ENCODE results near the gene OR2V1.
"Not testable (repeated sequence)": the region's sequence is repeated elsewhere in the genome, so short reads cannot be mapped to it uniquely, and the experiment has no call there.

OR2V1 gene

GRCh38 chr5:181101930-181102674, 28.9 kb downstream of the OR2V1 start:
- peaks cover 49% of the 10 kb centered on the region for H3K27me3 Mint-ChIP-seq
- H3K36me3 Mint-ChIP-seq (ENCODE audit: insufficient read depth): peaks cover 12% of the 10 kb centered on the region
- not testable (repeated sequence) for H3K9me3 Mint-ChIP-seq; DNase-seq (ENCODE audit: low spot score in 2 of 2); H3K4me1 Mint-ChIP-seq; ATAC-seq (replicated peaks; ENCODE audit: extremely low read depth, poor library complexity, severe bottlenecking); H3K27ac Mint-ChIP-seq (ENCODE audit: low read depth); H3K4me3 Mint-ChIP-seq

GRCh38 chr5:181101030-181101641, 29.8 kb downstream of the OR2V1 start:
- not testable (repeated sequence) for H3K9me3 Mint-ChIP-seq; ATAC-seq (replicated peaks; ENCODE audit: extremely low read depth, poor library complexity, severe bottlenecking); H3K4me3 Mint-ChIP-seq; H3K4me1 Mint-ChIP-seq; H3K27ac Mint-ChIP-seq (ENCODE audit: low read depth); DNase-seq (ENCODE audit: low spot score in 2 of 2)
- H3K36me3 Mint-ChIP-seq (ENCODE audit: insufficient read depth): peaks cover 12% of the 10 kb centered on the region
- H3K27me3 Mint-ChIP-seq: peaks cover 42% of the 10 kb centered on the region

- DNase-seq (ENCODE audit: low spot score in 2 of 2): no peak
- no peak overlapping the region for H3K4me3 Mint-ChIP-seq
- H3K9me3 Mint-ChIP-seq: peaks cover 5% of the 10 kb centered on the region
- peaks cover 12% of the 10 kb centered on the region for H3K36me3 Mint-ChIP-seq (ENCODE audit: insufficient read depth)
- peaks cover 6% of the 10 kb centered on the region for H3K4me1 Mint-ChIP-seq
- no peak overlapping the region for H3K27ac Mint-ChIP-seq (ENCODE audit: low read depth)
- no peak for ATAC-seq (replicated peaks; ENCODE audit: extremely low read depth, poor library complexity, severe bottlenecking)
- H3K27me3 Mint-ChIP-seq: peaks cover 34% of the 10 kb centered on the region
Measured at GRCh38 chr5:181100121-181100875, 30.7 kb downstream of the OR2V1 start.

- H3K27ac Mint-ChIP-seq (ENCODE audit: low read depth): no peak overlapping the region
- H3K9me3 Mint-ChIP-seq: peaks cover 5% of the 10 kb centered on the region
Measured at GRCh38 chr5:181099602-181100086, 31.3 kb downstream of the OR2V1 start.

GRCh38 chr5:181098762-181099601, 32.0 kb downstream of the OR2V1 start:
- Mint-ChIP-seq H3K9me3 (peaks cover 1% of the 10 kb centered on the region), H3K4me1 (peaks cover 2% of the 10 kb centered on the region), H3K27me3 (peaks cover 30% of the 10 kb centered on the region), H3K4me3 (no peak overlapping the region), H3K36me3 (ENCODE audit: insufficient read depth) (peaks cover 11% of the 10 kb centered on the region), H3K27ac (ENCODE audit: low read depth) (no peak overlapping the region)
- ATAC-seq (replicated peaks; ENCODE audit: extremely low read depth, poor library complexity, severe bottlenecking): no peak
- no peak for DNase-seq (ENCODE audit: low spot score in 2 of 2)

More at GRCh38 chr5:181099602-181100086, 31.3 kb downstream of the OR2V1 start:
- no peak for DNase-seq (ENCODE audit: low spot score in 2 of 2)
- Mint-ChIP-seq H3K4me3 (no peak overlapping the region), H3K27me3 (peaks cover 34% of the 10 kb centered on the region), H3K36me3 (ENCODE audit: insufficient read depth) (peaks cover 12% of the 10 kb centered on the region), H3K4me1 (peaks cover 6% of the 10 kb centered on the region)
- ATAC-seq (replicated peaks; ENCODE audit: extremely low read depth, poor library complexity, severe bottlenecking): no peak

- not testable (repeated sequence) for DNase-seq (ENCODE audit: low spot score in 2 of 2); H3K4me3 Mint-ChIP-seq; ATAC-seq (replicated peaks; ENCODE audit: extremely low read depth, poor library complexity, severe bottlenecking); H3K9me3 Mint-ChIP-seq; H3K4me1 Mint-ChIP-seq; H3K27ac Mint-ChIP-seq (ENCODE audit: low read depth); H3K36me3 Mint-ChIP-seq (ENCODE audit: insufficient read depth)
- peaks cover 36% of the 10 kb centered on the region for H3K27me3 Mint-ChIP-seq
Measured at GRCh38 chr5:181097759-181098491, 33.0 kb downstream of the OR2V1 start.

GRCh38 chr5:181097383-181097753, 33.6 kb downstream of the OR2V1 start:
- not testable (repeated sequence) for H3K27ac Mint-ChIP-seq (ENCODE audit: low read depth); H3K4me1 Mint-ChIP-seq; H3K36me3 Mint-ChIP-seq (ENCODE audit: insufficient read depth); H3K9me3 Mint-ChIP-seq; ATAC-seq (replicated peaks; ENCODE audit: extremely low read depth, poor library complexity, severe bottlenecking); DNase-seq (ENCODE audit: low spot score in 2 of 2); H3K4me3 Mint-ChIP-seq
- peaks cover 42% of the 10 kb centered on the region for H3K27me3 Mint-ChIP-seq

GRCh38 chr5:181096721-181097382, 34.1 kb downstream of the OR2V1 start:
- H3K4me3 Mint-ChIP-seq; H3K27ac Mint-ChIP-seq (ENCODE audit: low read depth); ATAC-seq (replicated peaks; ENCODE audit: extremely low read depth, poor library complexity, severe bottlenecking); H3K36me3 Mint-ChIP-seq (ENCODE audit: insufficient read depth); H3K9me3 Mint-ChIP-seq; H3K4me1 Mint-ChIP-seq; DNase-seq (ENCODE audit: low spot score in 2 of 2): not testable (repeated sequence)
- H3K27me3 Mint-ChIP-seq: peaks cover 47% of the 10 kb centered on the region

GRCh38 chr5:181095162-181095561, 35.8 kb downstream of the OR2V1 start:
- DNase-seq (ENCODE audit: low spot score in 2 of 2); ATAC-seq (replicated peaks; ENCODE audit: extremely low read depth, poor library complexity, severe bottlenecking); H3K9me3 Mint-ChIP-seq; H3K4me3 Mint-ChIP-seq; H3K27ac Mint-ChIP-seq (ENCODE audit: low read depth); H3K4me1 Mint-ChIP-seq; H3K36me3 Mint-ChIP-seq (ENCODE audit: insufficient read depth): not testable (repeated sequence)
- H3K27me3 Mint-ChIP-seq: peaks cover 44% of the 10 kb centered on the region

- no peak overlapping the region for H3K27ac Mint-ChIP-seq (ENCODE audit: low read depth)
- H3K4me1 Mint-ChIP-seq: no peaks in the 10 kb centered on the region
- DNase-seq (ENCODE audit: low spot score in 2 of 2): no peak
- no peak for ATAC-seq (replicated peaks; ENCODE audit: extremely low read depth, poor library complexity, severe bottlenecking)
- no peaks in the 10 kb centered on the region for H3K9me3 Mint-ChIP-seq
- H3K36me3 Mint-ChIP-seq (ENCODE audit: insufficient read depth): peaks cover 1% of the 10 kb centered on the region
- no peak overlapping the region for H3K4me3 Mint-ChIP-seq
- H3K27me3 Mint-ChIP-seq: peaks cover 30% of the 10 kb centered on the region
Measured at GRCh38 chr5:181092428-181092827, 38.5 kb downstream of the OR2V1 start.

GRCh38 chr5:181088289-181088688, 42.7 kb downstream of the OR2V1 start:
- ATAC-seq (replicated peaks; ENCODE audit: extremely low read depth, poor library complexity, severe bottlenecking) (no peak), DNase-seq (ENCODE audit: low spot score in 2 of 2) (no peak)
- no peaks in the 10 kb centered on the region for H3K4me1 Mint-ChIP-seq
- H3K27ac Mint-ChIP-seq (ENCODE audit: low read depth): no peak overlapping the region
- H3K36me3 Mint-ChIP-seq (ENCODE audit: insufficient read depth): peaks cover 3% of the 10 kb centered on the region
- H3K4me3 Mint-ChIP-seq: no peak overlapping the region
- H3K27me3 Mint-ChIP-seq: peaks cover 46% of the 10 kb centered on the region
- no peaks in the 10 kb centered on the region for H3K9me3 Mint-ChIP-seq

Data from central memory CD8-positive, alpha-beta T cell (primary cell).